ENCODE results near the gene CTTNBP2. TPM values are rescaled to one million over a fixed set of nuclear protein-coding genes. Genes with fewer than 3 reads are reported as not detected.

Gene CTTNBP2
- total and polyA plus RNA-seq, 10 of the 15 experiments (the other 5 are each of a cell fraction or from before 2014, with no cell fraction given): 0.04 to 0.43 TPM; not detected in 8

DNA sequence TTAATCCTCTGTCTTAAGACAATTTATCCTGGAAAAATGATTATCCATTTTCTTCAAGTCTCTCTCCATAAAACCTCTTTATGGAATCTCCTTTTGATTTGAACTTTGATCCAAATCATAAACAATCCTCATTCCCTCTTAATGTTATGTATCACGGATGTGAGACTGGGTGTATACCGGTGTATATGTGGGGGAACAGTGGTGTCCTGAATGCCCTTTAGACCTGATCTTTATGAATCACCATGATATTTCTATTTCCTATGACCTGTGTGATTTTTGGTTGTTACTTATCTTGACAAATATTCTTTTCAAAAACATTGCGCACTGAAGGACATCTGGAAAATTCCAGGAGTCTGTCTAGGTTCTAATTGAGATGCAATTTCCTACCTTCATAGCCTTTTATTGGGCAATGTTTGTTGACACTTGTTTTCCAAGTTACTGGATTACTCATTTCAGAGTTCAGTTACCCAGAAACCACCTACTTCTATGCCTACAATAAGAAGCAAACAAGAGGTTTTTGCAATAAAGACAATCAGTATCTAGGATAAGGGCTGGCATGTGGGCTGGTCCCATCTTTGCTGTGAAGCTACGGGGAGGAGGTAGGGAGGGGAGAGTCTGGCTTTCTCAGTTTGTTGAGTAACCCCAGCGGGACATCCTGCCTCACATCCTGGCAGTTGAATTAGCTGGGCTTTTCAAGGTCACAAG, 190.4 kb downstream of the CTTNBP2 start:
- BruUV-seq (replicated peaks): no TSS peak
- Histone ChIP-seq H2AFZ (ENCODE audit: control insufficient read depth, low read depth, low read length) (no peak overlapping the region), H3K27me3 (replicated peaks in 1 of 2; ENCODE audit: control insufficient read depth in 2 of 2, insufficient read depth in 2 of 2, low read length in 1 of 2) (peaks cover 0 to 5% of the 10 kb centered on the region in 2 experiments; a peak in 1 of 4 replicates), H3K4me2 (ENCODE audit: control insufficient read depth, insufficient read depth) (no peak overlapping the region), H3K9me3 (replicated peaks; ENCODE audit: control insufficient read depth, insufficient read depth, low read length) (no peaks in the 10 kb centered on the region), H3K27ac (ENCODE audit: control insufficient read depth, insufficient read depth) (no peak overlapping the region), H4K20me1 (ENCODE audit: control insufficient read depth, insufficient read depth) (no peaks in the 10 kb centered on the region), H3K36me3 (ENCODE audit: control insufficient read depth in 2 of 2, insufficient read depth in 2 of 2, low read length in 1 of 2) (no peaks in the 10 kb centered on the region), H3K9ac (ENCODE audit: control insufficient read depth, insufficient read depth, low read length) (no peak overlapping the region), H3K4me1 (ENCODE audit: control insufficient read depth, insufficient read depth, low read length) (no peaks in the 10 kb centered on the region), H3K4me3 (no peak overlapping the region), H3K79me2 (ENCODE audit: control insufficient read depth, insufficient read depth, low read length) (no peaks in the 10 kb centered on the region)
- ChIA-PET CTCF (interaction anchor here (0.9 kb wide), 1 partner anchor 224 kb away, joined by 3 read pairs; no protein-coding TSS in a partner anchor), RAD21 (ENCODE audit: unreplicated experiment) (interaction anchor here (1.3 kb wide), 1 partner anchor 198 kb away, joined by 3 read pairs; no protein-coding TSS in a partner anchor), POLR2A (no interaction called here), SMC1A (ENCODE audit: uncharacterized antibody, unreplicated experiment) (interaction anchor here (1.4 kb wide), 1 partner anchor 63 kb away, joined by 3 read pairs; no protein-coding TSS in a partner anchor)
- DNase-seq (ENCODE audit: low read depth, low spot score) (no peak), ATAC-seq (no peak; the same call in 1 of the 3 replicates), FAIRE-seq (no peak)
- WGBS (ENCODE audit: insufficient coverage, insufficient replicate concordance, low lambda C conversion rate, missing lambda C conversion rate): 29% methylated on average over 5 of the region's 5 CpGs
- intact Hi-C loops (cut with micrococcal nuclease; ENCODE audit: unreplicated experiment): no loop called here
- in situ Hi-C loops (cut with MboI): no loop called here
- TF ChIP-seq FOXM1 (IDR thresholded peaks at IDR 0.05; ENCODE audit: low read depth, low read length) (no peak), ZNF24 (IDR thresholded peaks at IDR 0.05) (no peak), SIN3A (IDR thresholded peaks at IDR 0.05; ENCODE audit: low read depth, low read length) (no peak), NRF1 (conservative IDR thresholded peaks at IDR 0.05; ENCODE audit: low read depth, low read length) (no peak), SMAD1 (IDR thresholded peaks at IDR 0.05; ENCODE audit: low read depth, partially characterized antibody) (no peak), RUNX3 (IDR thresholded peaks at IDR 0.05; ENCODE audit: low read length) (no peak), YBX1 (IDR thresholded peaks at IDR 0.05) (no peak)
- TF ChIP-seq, protein P1, sequence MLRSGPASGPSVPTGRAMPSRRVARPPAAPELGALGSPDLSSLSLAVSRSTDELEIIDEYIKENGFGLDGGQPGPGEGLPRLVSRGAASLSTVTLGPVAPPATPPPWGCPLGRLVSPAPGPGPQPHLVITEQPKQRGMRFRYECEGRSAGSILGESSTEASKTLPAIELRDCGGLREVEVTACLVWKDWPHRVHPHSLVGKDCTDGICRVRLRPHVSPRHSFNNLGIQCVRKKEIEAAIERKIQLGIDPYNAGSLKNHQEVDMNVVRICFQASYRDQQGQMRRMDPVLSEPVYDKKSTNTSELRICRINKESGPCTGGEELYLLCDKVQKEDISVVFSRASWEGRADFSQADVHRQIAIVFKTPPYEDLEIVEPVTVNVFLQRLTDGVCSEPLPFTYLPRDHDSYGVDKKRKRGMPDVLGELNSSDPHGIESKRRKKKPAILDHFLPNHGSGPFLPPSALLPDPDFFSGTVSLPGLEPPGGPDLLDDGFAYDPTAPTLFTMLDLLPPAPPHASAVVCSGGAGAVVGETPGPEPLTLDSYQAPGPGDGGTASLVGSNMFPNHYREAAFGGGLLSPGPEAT (IDR thresholded peaks at IDR 0.05; ENCODE audit: low read depth): no peak
- TF ChIP-seq, protein P2, sequence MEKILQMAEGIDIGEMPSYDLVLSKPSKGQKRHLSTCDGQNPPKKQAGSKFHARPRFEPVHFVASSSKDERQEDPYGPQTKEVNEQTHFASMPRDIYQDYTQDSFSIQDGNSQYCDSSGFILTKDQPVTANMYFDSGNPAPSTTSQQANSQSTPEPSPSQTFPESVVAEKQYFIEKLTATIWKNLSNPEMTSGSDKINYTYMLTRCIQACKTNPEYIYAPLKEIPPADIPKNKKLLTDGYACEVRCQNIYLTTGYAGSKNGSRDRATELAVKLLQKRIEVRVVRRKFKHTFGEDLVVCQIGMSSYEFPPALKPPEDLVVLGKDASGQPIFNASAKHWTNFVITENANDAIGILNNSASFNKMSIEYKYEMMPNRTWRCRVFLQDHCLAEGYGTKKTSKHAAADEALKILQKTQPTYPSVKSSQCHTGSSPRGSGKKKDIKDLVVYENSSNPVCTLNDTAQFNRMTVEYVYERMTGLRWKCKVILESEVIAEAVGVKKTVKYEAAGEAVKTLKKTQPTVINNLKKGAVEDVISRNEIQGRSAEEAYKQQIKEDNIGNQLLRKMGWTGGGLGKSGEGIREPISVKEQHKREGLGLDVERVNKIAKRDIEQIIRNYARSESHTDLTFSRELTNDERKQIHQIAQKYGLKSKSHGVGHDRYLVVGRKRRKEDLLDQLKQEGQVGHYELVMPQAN (conservative IDR thresholded peaks at IDR 0.05): no peak
- TF ChIP-seq, protein P3, sequence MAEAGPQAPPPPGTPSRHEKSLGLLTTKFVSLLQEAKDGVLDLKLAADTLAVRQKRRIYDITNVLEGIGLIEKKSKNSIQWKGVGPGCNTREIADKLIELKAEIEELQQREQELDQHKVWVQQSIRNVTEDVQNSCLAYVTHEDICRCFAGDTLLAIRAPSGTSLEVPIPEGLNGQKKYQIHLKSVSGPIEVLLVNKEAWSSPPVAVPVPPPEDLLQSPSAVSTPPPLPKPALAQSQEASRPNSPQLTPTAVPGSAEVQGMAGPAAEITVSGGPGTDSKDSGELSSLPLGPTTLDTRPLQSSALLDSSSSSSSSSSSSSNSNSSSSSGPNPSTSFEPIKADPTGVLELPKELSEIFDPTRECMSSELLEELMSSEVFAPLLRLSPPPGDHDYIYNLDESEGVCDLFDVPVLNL (IDR thresholded peaks at IDR 0.05; ENCODE audit: low read depth, low read length): no peak
- TF ChIP-seq, protein P4, sequence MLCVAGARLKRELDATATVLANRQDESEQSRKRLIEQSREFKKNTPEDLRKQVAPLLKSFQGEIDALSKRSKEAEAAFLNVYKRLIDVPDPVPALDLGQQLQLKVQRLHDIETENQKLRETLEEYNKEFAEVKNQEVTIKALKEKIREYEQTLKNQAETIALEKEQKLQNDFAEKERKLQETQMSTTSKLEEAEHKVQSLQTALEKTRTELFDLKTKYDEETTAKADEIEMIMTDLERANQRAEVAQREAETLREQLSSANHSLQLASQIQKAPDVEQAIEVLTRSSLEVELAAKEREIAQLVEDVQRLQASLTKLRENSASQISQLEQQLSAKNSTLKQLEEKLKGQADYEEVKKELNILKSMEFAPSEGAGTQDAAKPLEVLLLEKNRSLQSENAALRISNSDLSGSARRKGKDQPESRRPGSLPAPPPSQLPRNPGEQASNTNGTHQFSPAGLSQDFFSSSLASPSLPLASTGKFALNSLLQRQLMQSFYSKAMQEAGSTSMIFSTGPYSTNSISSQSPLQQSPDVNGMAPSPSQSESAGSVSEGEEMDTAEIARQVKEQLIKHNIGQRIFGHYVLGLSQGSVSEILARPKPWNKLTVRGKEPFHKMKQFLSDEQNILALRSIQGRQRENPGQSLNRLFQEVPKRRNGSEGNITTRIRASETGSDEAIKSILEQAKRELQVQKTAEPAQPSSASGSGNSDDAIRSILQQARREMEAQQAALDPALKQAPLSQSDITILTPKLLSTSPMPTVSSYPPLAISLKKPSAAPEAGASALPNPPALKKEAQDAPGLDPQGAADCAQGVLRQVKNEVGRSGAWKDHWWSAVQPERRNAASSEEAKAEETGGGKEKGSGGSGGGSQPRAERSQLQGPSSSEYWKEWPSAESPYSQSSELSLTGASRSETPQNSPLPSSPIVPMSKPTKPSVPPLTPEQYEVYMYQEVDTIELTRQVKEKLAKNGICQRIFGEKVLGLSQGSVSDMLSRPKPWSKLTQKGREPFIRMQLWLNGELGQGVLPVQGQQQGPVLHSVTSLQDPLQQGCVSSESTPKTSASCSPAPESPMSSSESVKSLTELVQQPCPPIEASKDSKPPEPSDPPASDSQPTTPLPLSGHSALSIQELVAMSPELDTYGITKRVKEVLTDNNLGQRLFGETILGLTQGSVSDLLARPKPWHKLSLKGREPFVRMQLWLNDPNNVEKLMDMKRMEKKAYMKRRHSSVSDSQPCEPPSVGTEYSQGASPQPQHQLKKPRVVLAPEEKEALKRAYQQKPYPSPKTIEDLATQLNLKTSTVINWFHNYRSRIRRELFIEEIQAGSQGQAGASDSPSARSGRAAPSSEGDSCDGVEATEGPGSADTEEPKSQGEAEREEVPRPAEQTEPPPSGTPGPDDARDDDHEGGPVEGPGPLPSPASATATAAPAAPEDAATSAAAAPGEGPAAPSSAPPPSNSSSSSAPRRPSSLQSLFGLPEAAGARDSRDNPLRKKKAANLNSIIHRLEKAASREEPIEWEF (IDR thresholded peaks at IDR 0.05; ENCODE audit: insufficient replicate concordance, low read depth, low read length): no peak
- TF ChIP-seq, protein P5, sequence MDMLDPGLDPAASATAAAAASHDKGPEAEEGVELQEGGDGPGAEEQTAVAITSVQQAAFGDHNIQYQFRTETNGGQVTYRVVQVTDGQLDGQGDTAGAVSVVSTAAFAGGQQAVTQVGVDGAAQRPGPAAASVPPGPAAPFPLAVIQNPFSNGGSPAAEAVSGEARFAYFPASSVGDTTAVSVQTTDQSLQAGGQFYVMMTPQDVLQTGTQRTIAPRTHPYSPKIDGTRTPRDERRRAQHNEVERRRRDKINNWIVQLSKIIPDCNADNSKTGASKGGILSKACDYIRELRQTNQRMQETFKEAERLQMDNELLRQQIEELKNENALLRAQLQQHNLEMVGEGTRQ (IDR thresholded peaks at IDR 0.05; ENCODE audit: borderline replicate concordance, low read depth, low read length): no peak
